Nephron (organoid): ENCODE data around the gene TAF4B.

ENCODE experiments used
- H3K27ac Mint-ChIP-seq, 3 experiments: 2 replicates each; pipeline ENCODE4 v1.8.0; 2020; ENCODE audit warnings: mixed read lengths in 3 of 3, mild to moderate bottlenecking in 2 of 3, moderate library complexity in 1 of 3
- H3K27me3 Mint-ChIP-seq: 2 replicates; pipeline ENCODE4 v1.8.0; 2021; ENCODE audit warnings: low read depth, mild to moderate bottlenecking, moderate library complexity, mixed read lengths
- H3K36me3 Mint-ChIP-seq: 2 replicates; pipeline ENCODE4 v1.8.0; 2020; ENCODE audit warnings: low read depth, mixed read lengths
- H3K4me1 Mint-ChIP-seq: 2 replicates; pipeline ENCODE4 v1.8.0; 2020; ENCODE audit warnings: mixed read lengths
- H3K4me3 Mint-ChIP-seq, 3 experiments: 2 replicates each; pipeline ENCODE4 v1.8.0; 2020; ENCODE audit warnings: mild to moderate bottlenecking in 3 of 3, mixed read lengths in 3 of 3, moderate library complexity in 2 of 3
- H3K9me3 Mint-ChIP-seq: 2 replicates; pipeline ENCODE4 v1.8.0; 2020; ENCODE audit warnings: mixed read lengths
- CTCF ChIP-seq, 3 experiments: fragments of 200-600 bp; sonication (generic); IDR thresholded peaks; one replicate each; pipeline ENCODE4 v1.5.0; 2021; ENCODE audit warnings: antibody characterized with exemption in 3 of 3; ENCODE audit not compliant: unreplicated experiment in 3 of 3

TAF4B gene

GRCh38 chr18:26322890-26323653 is 96.8 kb downstream of the TAF4B start:
- TF ChIP-seq CTCF (IDR thresholded peaks at IDR 0.05; ENCODE audit: unreplicated experiment in 3 of 3): no peak
- no peak overlapping the region for H3K4me3 Mint-ChIP-seq
- H3K36me3 Mint-ChIP-seq: peaks cover 15% of the 10 kb centered on the region
- H3K27ac Mint-ChIP-seq: no peak overlapping the region
- no peaks in the 10 kb centered on the region for H3K27me3 Mint-ChIP-seq
- no peaks in the 10 kb centered on the region for H3K4me1 Mint-ChIP-seq
- H3K9me3 Mint-ChIP-seq: no peaks in the 10 kb centered on the region

GRCh38 chr18:26325771-26326170 is 99.5 kb downstream of the TAF4B start:
- H3K36me3 Mint-ChIP-seq: peaks cover 15% of the 10 kb centered on the region
- H3K9me3 Mint-ChIP-seq: no peaks in the 10 kb centered on the region
- no peak overlapping the region for H3K27ac Mint-ChIP-seq
- TF ChIP-seq CTCF (IDR thresholded peaks at IDR 0.05; ENCODE audit: unreplicated experiment in 3 of 3): no peak
- H3K4me3 Mint-ChIP-seq: no peak overlapping the region
- H3K27me3 Mint-ChIP-seq: no peaks in the 10 kb centered on the region
- no peaks in the 10 kb centered on the region for H3K4me1 Mint-ChIP-seq

GRCh38 chr18:26327062-26327461 is 100.8 kb downstream of the TAF4B start:
- H3K4me3 Mint-ChIP-seq: no peak overlapping the region
- no peak for TF ChIP-seq CTCF (IDR thresholded peaks at IDR 0.05; ENCODE audit: unreplicated experiment in 3 of 3)
- peak overlapping the region in 1 of 3 experiments; percentile 61 for H3K27ac Mint-ChIP-seq
- H3K27me3 Mint-ChIP-seq: no peaks in the 10 kb centered on the region
- no peaks in the 10 kb centered on the region for H3K4me1 Mint-ChIP-seq
- H3K9me3 Mint-ChIP-seq: no peaks in the 10 kb centered on the region
- H3K36me3 Mint-ChIP-seq: peaks cover 15% of the 10 kb centered on the region

- H3K36me3 Mint-ChIP-seq: no peaks in the 10 kb centered on the region
- no peaks in the 10 kb centered on the region for H3K27me3 Mint-ChIP-seq
- H3K4me3 Mint-ChIP-seq: no peak overlapping the region
- H3K9me3 Mint-ChIP-seq: no peaks in the 10 kb centered on the region
- no peak for TF ChIP-seq CTCF (IDR thresholded peaks at IDR 0.05; ENCODE audit: unreplicated experiment in 3 of 3)
- peak overlapping the region in 1 of 3 experiments; percentile 31 for H3K27ac Mint-ChIP-seq
- H3K4me1 Mint-ChIP-seq: peaks cover 22% of the 10 kb centered on the region
Observed at GRCh38 chr18:26332991-26333390, 106.7 kb downstream of the TAF4B start.

GRCh38 chr18:26335156-26335555 is 108.9 kb downstream of the TAF4B start:
- H3K9me3 Mint-ChIP-seq: no peaks in the 10 kb centered on the region
- TF ChIP-seq CTCF (IDR thresholded peaks at IDR 0.05; ENCODE audit: unreplicated experiment in 3 of 3): no peak
- H3K36me3 Mint-ChIP-seq: no peaks in the 10 kb centered on the region
- H3K27ac Mint-ChIP-seq: peak overlapping the region; percentile 87 to 95 (median 88)
- no peak overlapping the region for H3K4me3 Mint-ChIP-seq
- no peaks in the 10 kb centered on the region for H3K27me3 Mint-ChIP-seq
- peaks cover 28% of the 10 kb centered on the region for H3K4me1 Mint-ChIP-seq
